Lung (tissue), 12 donors: ENCODE measurements around the gene ZNF565. TPM values are rescaled to one million over a fixed set of nuclear protein-coding genes. Genes with fewer than 3 reads are reported as not detected.

Experiments
- ATAC-seq: fragments of 200-7000 bp; cut with Tn5 transposase; one replicate; pipeline ENCODE4 v1.9.1; 2020; ENCODE audit warnings: moderate number of reproducible peaks; ENCODE audit not compliant: insufficient read depth, low FRiP score
- DNase-seq, 3 donors: peaks; one replicate each; pipeline ENCODE4 v3.0.0-alpha.2; 2013 to 2017
- H3K27ac ChIP-seq, 2 donors: one replicate each; pipeline ENCODE4 v1.5.1; 2013; ENCODE audit warnings: mild to moderate bottlenecking in 2 of 2, moderate library complexity in 2 of 2, control low read depth in 1 of 2, inconsistent platforms in 1 of 2, low read depth in 1 of 2, low read length in 1 of 2
- H3K27me3 ChIP-seq, 3 donors: one replicate each; pipeline ENCODE4 v1.5.1; 2013; ENCODE audit warnings: low read length in 2 of 3; ENCODE audit not compliant: control insufficient read depth in 3 of 3, insufficient read depth in 3 of 3
- H3K36me3 ChIP-seq, 4 donors: one replicate each; pipeline ENCODE4 v1.5.1; 2013; ENCODE audit warnings: low read length in 4 of 4, mild to moderate bottlenecking in 1 of 4, moderate library complexity in 1 of 4; ENCODE audit not compliant: control insufficient read depth in 4 of 4, insufficient read depth in 4 of 4
- H3K4me1 ChIP-seq, 5 donors: one replicate each; pipeline ENCODE4 v1.5.1; 2013; ENCODE audit warnings: low read length in 5 of 5, mild to moderate bottlenecking in 2 of 5, moderate library complexity in 1 of 5; ENCODE audit not compliant: control insufficient read depth in 5 of 5, insufficient read depth in 5 of 5
- H3K4me3 ChIP-seq: one replicate; pipeline ENCODE4 v1.5.1; 2013; ENCODE audit warnings: mild to moderate bottlenecking, control low read depth, moderate library complexity
- H3K9ac ChIP-seq, 2 donors: one replicate each; pipeline ENCODE4 v1.5.1; 2013; ENCODE audit warnings: low read length in 2 of 2, control low read depth in 1 of 2; ENCODE audit not compliant: insufficient read depth in 1 of 2
- H3K9me3 ChIP-seq, 4 donors: one replicate each; pipeline ENCODE4 v1.5.1; 2013; ENCODE audit warnings: low read length in 3 of 4, mild to moderate bottlenecking in 1 of 4, moderate library complexity in 1 of 4; ENCODE audit not compliant: control insufficient read depth in 4 of 4, insufficient read depth in 3 of 4
- CTCF ChIP-seq: IDR thresholded peaks from 2 replicates; pipeline ENCODE4 v1.5.1; 2012; ENCODE audit warnings: mild to moderate bottlenecking; ENCODE audit errors: control extremely low read depth, extremely low read depth
- WGBS, 2 donors: extraction: QIAGEN DNeasy Blood & Tissue Kit; methylation state at CpG; one replicate each; pipeline ENCODE4 v1.1.7; 2013; 5-methylcytosine and 5-hydroxymethylcytosine counted together
- polyA plus RNA-seq, 2 donors: library from polyadenylated mRNA; stranded (reverse); fragments of 200-250 nt; gene quantifications; one replicate each; pipeline ENCODE4 v1.2.1, GENCODE V29; 2013
- total RNA-seq, 2 donors: library from RNA; depleted of rRNA in 1 of 2; stranded (reverse); fragments of >200 nt in 1 of 2; gene quantifications; one replicate each; pipeline ENCODE4 v1.2.1, GENCODE V29; 2014 to 2021
- donor health status: control.
- donor health status: control.
- donor health status: Bipolar disorder and iron deficiency.
- donor health status: healthy.
- donor health status: DM: yes; HTN: yes; CAD: no.

ZNF565 gene
- total and polyA plus RNA-seq, 4 donors, result 2.5 to 8.4 (median 2.9) TPM

GRCh38 chr19:36172852-36173251 lies 41.6 kb downstream of the ZNF565 start:
- Histone ChIP-seq H3K27ac (no peak overlapping the region), H3K4me3 (no peak overlapping the region), H3K9ac (no peak overlapping the region), H3K36me3 (no peaks in the 10 kb centered on the region), H3K9me3 (no peaks in the 10 kb centered on the region), H3K4me1 (peaks cover 0 to 3% (median 0%) of the 10 kb centered on the region in 5 donors), H3K27me3 (no peaks in the 10 kb centered on the region)
- no peak for TF ChIP-seq CTCF
- ATAC-seq (no peak), DNase-seq (no peak)
- 94% methylated on average over 5 of the region's 5 CpGs for WGBS, 2 donors

GRCh38 chr19:36169084-36169760 lies 45.2 kb downstream of the ZNF565 start:
- H3K9ac ChIP-seq, result no peak overlapping the region
- DNase-seq, result peak; percentile 27 to 56 (median 30)
- TF ChIP-seq CTCF, result no peak
- H3K27ac ChIP-seq, result peak overlapping the region; percentile 73 to 85
- H3K36me3 ChIP-seq, result no peaks in the 10 kb centered on the region
- no peak overlapping the region for H3K4me3 ChIP-seq
- WGBS, 2 donors, result 53 to 67% methylated on average over 9 of the region's 9 CpGs
- no peak for ATAC-seq
- H3K27me3 ChIP-seq, result no peaks in the 10 kb centered on the region
- no peaks in the 10 kb centered on the region for H3K9me3 ChIP-seq
- H3K4me1 ChIP-seq, result peaks cover 0 to 3% (median 0%) of the 10 kb centered on the region in 5 donors

GRCh38 chr19:36163813-36164212 lies 50.7 kb downstream of the ZNF565 start:
- H3K9ac ChIP-seq, result no peak overlapping the region
- H3K27me3 ChIP-seq, result no peaks in the 10 kb centered on the region
- no peak for TF ChIP-seq CTCF
- 93 to 99% methylated on average over 12 of the region's 12 CpGs for WGBS, 2 donors
- H3K4me1 ChIP-seq, result peaks cover 0 to 6% (median 0%) of the 10 kb centered on the region in 5 donors
- no peak overlapping the region for H3K27ac ChIP-seq
- no peak overlapping the region for H3K4me3 ChIP-seq
- no peak for ATAC-seq
- no peak for DNase-seq
- peaks cover 0 to 4% (median 4%) of the 10 kb centered on the region in 4 donors for H3K36me3 ChIP-seq
- no peaks in the 10 kb centered on the region for H3K9me3 ChIP-seq
